EL (cell line): ENCODE results near the gene GRB10.
"Not testable (repeated sequence)": the region's sequence is repeated elsewhere in the genome, so short reads cannot be mapped to it uniquely, and the experiment has no call there.

Source experiments
- DNase-seq: peaks from one replicate; pipeline ENCODE4 v3.0.0-alpha.2; 2016

The GRB10 gene

GRCh38 chr7:50598460-50599343 lies 184.0 kb downstream of the GRB10 start:
- DNase-seq: no peak

GRCh38 chr7:50596484-50596883 lies 186.2 kb downstream of the GRB10 start:
- DNase-seq: no peak

- peak; percentile 15 for DNase-seq
These were observed 187.1 kb downstream of the GRB10 start for GRCh38 chr7:50595491-50596102.

- no peak for DNase-seq
These were observed 187.8 kb downstream of the GRB10 start for GRCh38 chr7:50594734-50595485.

- no peak for DNase-seq
These were observed 188.6 kb downstream of the GRB10 start for GRCh38 chr7:50594136-50594535.

- no peak for DNase-seq
These were observed 189.8 kb downstream of the GRB10 start for GRCh38 chr7:50592940-50593339.

- DNase-seq: no peak
These were observed 190.9 kb downstream of the GRB10 start for GRCh38 chr7:50591480-50592438.

- DNase-seq: no peak
These were observed 191.6 kb downstream of the GRB10 start for GRCh38 chr7:50591098-50591479.

- DNase-seq: no peak
These were observed 192.2 kb downstream of the GRB10 start for GRCh38 chr7:50590535-50590934.

- no peak for DNase-seq
These were observed 193.3 kb downstream of the GRB10 start for GRCh38 chr7:50589364-50589763.

- no peak for DNase-seq
These were observed 193.8 kb downstream of the GRB10 start for GRCh38 chr7:50588937-50589336.

GRCh38 chr7:50587737-50588136 lies 195.0 kb downstream of the GRB10 start:
- no peak for DNase-seq

- no peak for DNase-seq
These were observed 197.8 kb downstream of the GRB10 start for GRCh38 chr7:50584793-50585408.

- no peak for DNase-seq
These were observed 198.3 kb downstream of the GRB10 start for GRCh38 chr7:50584386-50584785.

- DNase-seq: not testable (repeated sequence)
These were observed 199.4 kb downstream of the GRB10 start for GRCh38 chr7:50583295-50583694.

- DNase-seq: not testable (repeated sequence)
These were observed 200.4 kb downstream of the GRB10 start for GRCh38 chr7:50582271-50582670.

GRCh38 chr7:50580666-50581065 lies 202.0 kb downstream of the GRB10 start:
- DNase-seq: not testable (repeated sequence)

GRCh38 chr7:50580057-50580456 lies 202.6 kb downstream of the GRB10 start:
- no peak for DNase-seq

GRCh38 chr7:50578105-50578504 lies 204.6 kb downstream of the GRB10 start:
- DNase-seq: not testable (repeated sequence)

- DNase-seq: no peak
These were observed 205.1 kb downstream of the GRB10 start for GRCh38 chr7:50577569-50577968.

GRCh38 chr7:50576388-50576787 lies 206.3 kb downstream of the GRB10 start:
- DNase-seq: not testable (repeated sequence)

GRCh38 chr7:50567715-50568261 lies 214.9 kb downstream of the GRB10 start:
- no peak for DNase-seq
